DMS 273 (cell line): ENCODE results near the gene CCNI2.

Source experiments
- DNase-seq: peaks from one replicate; lab custom pipeline; 2025; ENCODE audit not compliant: unreplicated experiment; lab: John Stamatoyannopoulos, UW

The CCNI2 gene

GRCh38 chr5:132764671-132765238, 17.5 kb downstream of the CCNI2 start:
- no peak for DNase-seq

- no peak for DNase-seq
Observed at GRCh38 chr5:132765311-132766019, 18.2 kb downstream of the CCNI2 start.

- DNase-seq = no peak
Observed at GRCh38 chr5:132766020-132766805, 19.0 kb downstream of the CCNI2 start.

DNA sequence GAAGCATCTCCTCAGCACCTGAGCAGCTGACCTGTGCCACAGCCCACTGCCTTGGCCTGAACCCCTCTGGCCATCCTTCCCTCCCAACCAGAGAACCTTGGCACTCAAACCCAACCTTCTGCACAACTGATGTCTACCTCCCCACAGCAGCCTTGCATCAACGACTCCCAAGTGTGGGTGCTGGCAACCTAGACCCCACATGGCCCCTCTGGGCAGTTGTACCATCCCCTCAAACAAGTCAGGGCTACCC, 19.5 kb downstream of the CCNI2 start:
- DNase-seq = no peak

GRCh38 chr5:132767150-132767549, 19.9 kb downstream of the CCNI2 start:
- peak; percentile 74 for DNase-seq

DNA sequence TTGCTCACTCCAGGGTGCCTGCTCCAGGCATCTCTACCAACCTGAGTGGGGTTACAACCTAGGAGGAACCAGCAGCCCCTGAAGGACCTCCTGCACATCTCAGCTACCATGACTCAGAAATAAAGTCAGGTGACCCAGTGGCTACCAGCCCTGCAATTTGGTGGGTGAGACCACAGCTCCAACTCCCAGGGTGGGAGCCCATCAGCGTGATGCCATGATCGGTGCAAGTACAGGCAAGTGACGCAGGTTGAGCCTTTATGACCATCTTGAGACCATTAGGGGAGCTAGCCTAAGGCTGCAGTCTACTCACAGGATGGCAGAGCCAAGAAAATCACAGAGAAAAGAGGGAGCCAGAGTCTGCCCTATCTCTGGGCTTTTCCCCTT, 21.3 kb downstream of the CCNI2 start:
- DNase-seq = no peak

GRCh38 chr5:132770476-132771159, 23.4 kb downstream of the CCNI2 start:
- no peak for DNase-seq

- DNase-seq = no peak
Observed at GRCh38 chr5:132771503-132771998, 24.3 kb downstream of the CCNI2 start.

GRCh38 chr5:132772291-132773070, 25.3 kb downstream of the CCNI2 start:
- no peak for DNase-seq

GRCh38 chr5:132773114-132773513, 25.9 kb downstream of the CCNI2 start:
- DNase-seq = peak; percentile 85

- DNase-seq = peak; percentile 87
Observed at GRCh38 chr5:132773601-132774355, 26.6 kb downstream of the CCNI2 start.

DNA sequence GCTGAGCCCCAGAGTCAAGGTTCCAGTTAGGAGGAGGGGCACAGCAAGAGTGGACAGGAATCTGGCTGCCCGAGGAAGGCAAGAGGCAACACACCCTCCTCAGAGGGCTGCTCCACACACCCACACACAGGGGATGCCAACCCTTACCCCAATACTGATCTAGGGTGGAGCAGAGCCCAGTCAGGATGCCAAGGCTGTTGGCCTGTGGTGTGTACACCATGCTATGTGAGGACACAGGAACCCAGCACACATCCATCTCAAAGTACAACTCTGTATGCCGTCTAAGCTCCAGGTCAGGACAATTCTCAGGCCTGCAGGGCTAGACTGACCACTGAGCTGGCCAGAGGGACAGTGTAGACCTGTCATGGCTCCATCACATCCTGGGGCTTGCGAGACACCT, 27.2 kb downstream of the CCNI2 start:
- no peak for DNase-seq

DNA sequence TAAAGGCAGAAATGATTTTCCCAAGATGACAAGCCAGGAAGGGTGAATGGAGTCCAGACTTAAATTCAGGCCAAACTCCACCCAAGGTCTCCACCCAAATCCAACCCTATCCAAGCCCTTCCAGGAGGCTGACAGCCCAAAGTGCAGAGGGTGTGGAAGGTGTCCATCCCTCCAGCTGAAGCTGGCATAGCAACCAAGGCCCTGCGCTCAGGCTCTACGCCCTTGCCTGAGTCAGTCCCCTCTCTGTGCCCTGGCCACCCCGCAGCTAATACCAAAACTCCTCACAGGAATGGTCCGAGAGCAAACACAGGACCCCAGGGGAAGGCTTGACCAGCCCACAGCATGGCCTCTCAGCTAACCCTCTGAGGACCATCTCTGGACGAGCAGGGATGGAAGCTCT, 27.7 kb downstream of the CCNI2 start:
- no peak for DNase-seq

DNA sequence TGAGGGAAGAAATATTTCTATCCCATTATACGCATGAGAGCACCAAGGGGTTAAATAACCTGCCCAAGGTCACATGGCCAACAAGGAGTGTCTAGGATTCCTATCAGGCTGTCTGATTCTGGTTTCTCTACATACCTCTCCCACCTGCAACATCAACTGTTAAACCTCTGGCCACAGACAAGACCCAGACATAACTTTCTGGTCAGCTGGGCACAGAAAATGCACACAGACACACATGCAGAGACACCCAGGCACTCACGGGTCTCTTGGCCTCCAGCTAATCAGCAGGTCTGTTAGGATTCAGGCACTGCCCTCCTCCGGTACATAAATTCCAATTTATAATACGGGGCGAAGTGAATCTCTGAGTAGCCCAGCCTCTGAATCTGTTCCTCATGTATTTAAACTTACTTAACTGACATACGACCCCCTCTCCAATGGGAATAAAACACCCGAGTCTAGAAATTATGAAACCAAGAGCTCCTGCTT, 28.3 kb downstream of the CCNI2 start:
- peak; percentile 52 for DNase-seq

DNA sequence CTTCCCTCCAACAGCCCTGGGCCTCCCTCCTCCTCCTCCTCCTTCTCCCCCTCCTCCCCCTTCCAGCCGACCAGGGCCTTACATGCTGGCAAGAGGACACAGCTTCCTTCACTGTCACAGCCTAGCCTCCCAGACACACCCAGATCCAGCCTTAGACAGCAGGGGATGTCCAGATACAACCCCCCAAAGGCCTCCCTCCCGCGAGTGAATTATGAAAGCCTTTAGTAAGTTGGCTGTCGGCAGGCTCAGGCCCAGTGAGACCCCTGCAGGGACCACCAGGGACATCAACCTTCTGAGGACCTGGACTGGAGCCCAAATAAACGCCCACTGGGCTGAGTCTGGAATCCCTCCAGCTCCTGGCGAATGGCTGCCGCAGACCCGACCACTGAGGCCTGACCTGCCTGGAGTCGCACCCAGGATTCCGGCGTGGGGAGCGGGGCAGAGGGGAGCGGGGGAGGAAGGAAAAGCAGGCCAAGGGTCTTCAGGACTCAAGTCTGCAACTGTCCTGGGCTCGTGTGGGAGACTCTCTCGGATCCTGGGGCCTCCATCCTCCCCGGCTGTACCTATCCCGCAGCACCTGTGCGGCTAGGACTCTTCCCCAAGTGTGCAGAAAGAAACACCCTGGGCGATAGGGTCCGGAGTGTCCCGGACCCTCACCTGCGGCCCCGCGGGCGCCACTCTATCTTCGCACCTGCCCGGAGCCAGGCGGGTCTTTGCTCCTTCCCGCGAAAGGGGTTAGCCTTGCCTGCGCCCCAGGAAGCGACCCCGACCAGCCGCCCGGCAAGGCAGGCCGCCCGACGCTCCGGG, 29.1 kb downstream of the CCNI2 start:
- DNase-seq = peak; percentile 72

DNA sequence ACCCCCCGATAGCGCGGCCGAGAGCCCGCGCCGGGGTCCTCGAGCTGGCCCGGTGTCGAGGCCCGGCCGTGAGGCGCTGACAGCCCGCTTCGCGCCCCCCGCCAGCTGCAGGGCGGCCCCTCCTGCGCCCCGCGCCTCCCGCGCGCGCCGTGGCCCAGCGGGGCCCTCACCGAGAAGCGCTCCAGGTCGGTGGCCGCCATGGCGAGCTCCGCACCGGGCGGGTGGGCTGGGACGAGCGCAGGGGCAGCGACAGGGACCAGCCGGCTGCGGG, 29.6 kb downstream of the CCNI2 start:
- DNase-seq = no peak

DNA sequence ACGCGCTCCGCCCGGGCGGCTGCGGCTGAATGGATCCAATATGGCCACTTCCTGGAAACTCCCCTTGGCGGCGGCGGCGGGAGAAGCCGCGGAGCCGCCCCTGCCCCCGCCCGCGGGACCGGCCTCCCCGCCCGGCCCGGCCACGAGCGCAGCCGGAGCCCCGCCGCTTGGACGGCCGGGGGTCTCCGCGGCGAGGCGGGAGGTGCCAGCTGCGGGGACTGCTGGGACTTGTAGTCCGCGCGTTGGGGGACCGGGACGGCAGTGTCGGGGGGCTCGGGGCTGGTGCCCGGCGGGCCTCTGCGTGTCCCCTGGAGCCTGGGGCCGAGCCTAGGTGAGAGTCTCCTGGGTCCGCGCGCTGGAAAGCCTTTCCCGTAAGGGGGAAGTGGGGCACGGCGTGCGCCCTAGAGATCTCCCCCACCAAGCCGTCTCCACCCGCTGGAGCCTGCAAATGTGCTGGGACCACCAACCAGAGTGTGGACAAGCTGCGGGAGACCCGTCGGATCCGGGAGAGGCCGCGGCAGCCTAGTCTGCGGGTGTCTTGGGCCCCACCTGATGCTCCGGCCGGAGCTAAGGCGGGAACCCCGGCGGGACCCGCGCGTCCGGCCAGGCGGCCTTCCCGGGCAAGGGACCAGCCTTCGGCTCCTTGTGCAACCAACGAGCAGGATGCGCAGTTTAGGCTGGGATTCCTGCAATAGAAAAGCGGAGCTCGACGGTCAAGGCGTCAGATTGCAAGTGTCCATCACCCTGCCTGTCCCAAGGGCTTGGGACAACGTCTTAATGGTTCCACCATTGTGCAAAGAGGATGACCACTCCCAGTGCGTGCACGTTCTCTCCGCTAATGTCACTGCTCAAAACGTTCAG, 30.2 kb downstream of the CCNI2 start, which contains the start of gene SEPTIN8:
Gene SEPTIN8 (minus strand): TSS at position 31 of the 861 bp plus-strand sequence. CDS start 102 bp downstream, outside the sequence.
- peak; percentile 75 for DNase-seq

GRCh38 chr5:132778129-132778528, 30.9 kb downstream of the CCNI2 start:
- no peak for DNase-seq
